Placental pericyte (primary cell): ENCODE results near the gene KIRREL3. TPM values are rescaled to one million over a fixed set of nuclear protein-coding genes. Genes with fewer than 3 reads are reported as not detected.

Experiments
- small RNA-seq: library from RNA; depleted of rRNA; stranded (forward); fragments of <200 nt; gene quantifications from one replicate; pipeline ENCODE3, GENCODE V24; 2012; ENCODE audit warnings: low replicate concordance
- total RNA-seq: library from RNA; depleted of rRNA; stranded (reverse); fragments of >200 nt; gene quantifications from 2 replicates; pipeline ENCODE4 v1.2.3, GENCODE V29; 2012

KIRREL3 gene
- total RNA-seq = 0.22 and 1.0 TPM in 2 replicates

GRCh38 chr11:127000291-127000968, at the start of gene KIRREL3:
Gene KIRREL3, minus strand, starts transcription at chr11:127000770.

Small RNA genes within 50 kb of the gene (small RNA-seq; reads per million reads assigned to genes)
- gene AP001318.3 (not detected), gene MIR3167 (not detected)
